ENCODE data around the gene GRPEL1. TPM values are rescaled to one million over a fixed set of nuclear protein-coding genes. Genes with fewer than 3 reads are reported as not detected.
A peak's percentile ranks its signal among the peaks of the same experiment; 100 is the strongest.

The GRPEL1 gene
- total and polyA plus RNA-seq, 2 of the 8 experiments (the other 6 are each of a cell fraction or from before 2014, with no cell fraction given): 13.5 to 39.9 TPM

DNA sequence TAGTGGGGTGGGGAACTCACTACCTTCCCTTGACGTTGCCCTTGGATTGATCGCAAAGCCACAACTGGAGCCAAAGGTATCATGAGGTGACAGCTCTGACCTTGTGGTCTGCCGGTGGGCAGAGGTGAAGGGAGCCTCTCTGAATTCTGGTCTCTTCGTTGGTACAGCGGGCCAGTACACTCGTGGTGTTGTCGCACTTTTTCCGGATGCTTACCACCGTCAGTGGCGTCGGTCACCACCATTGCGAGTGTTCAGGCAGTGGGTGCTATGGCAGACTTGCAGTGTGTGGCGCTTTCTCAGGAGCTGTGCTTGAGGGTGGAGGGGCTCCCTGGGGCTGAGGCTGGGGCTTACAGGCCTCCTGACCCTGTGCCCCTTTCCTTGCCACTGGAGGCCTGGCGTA lies 5.2 kb upstream of the GRPEL1 start:
- Histone ChIP-seq H3K4me1 (replicated peaks in 1 of 4; ENCODE audit: control insufficient read depth in 3 of 4, insufficient read depth in 4 of 4, low read length in 3 of 4) (peaks cover 0 to 3% (median 2%) of the 10 kb centered on the region in 4 experiments; a peak in 1 of 7 replicates), H3K14ac (ENCODE audit: insufficient read length) (no peak overlapping the region), H3K27ac (ENCODE audit: low read depth, low read length) (no peak overlapping the region), H4K5ac (ENCODE audit: insufficient read length, low read depth, low read length) (no peak overlapping the region), H4K20me1 (replicated peaks in 1 of 2; ENCODE audit: control insufficient read depth in 1 of 2, insufficient read depth in 2 of 2, low read length in 2 of 2) (no peaks in the 10 kb centered on the region), H4K8ac (ENCODE audit: extremely low read depth, insufficient read depth, low read length) (no peak overlapping the region), H3K4me3 (ENCODE audit: extremely low read depth in 1 of 4, insufficient read depth in 2 of 4, low read depth in 3 of 4, low read length in 4 of 4) (no peak overlapping the region), H3K56ac (replicated peaks; ENCODE audit: insufficient read length, low read depth, low read length) (no peak overlapping the region), H2BK20ac (ENCODE audit: low read length) (no peak overlapping the region), H2AFZ (ENCODE audit: low read length) (no peak overlapping the region), H2BK12ac (ENCODE audit: low read depth, low read length) (no peak overlapping the region), H3K79me1 (ENCODE audit: low read depth, low read length) (no peaks in the 10 kb centered on the region), H3K23me2 (ENCODE audit: low read depth, low read length) (peaks cover 6% of the 10 kb centered on the region), H3K27me3 (replicated peaks in 1 of 4; ENCODE audit: control insufficient read depth in 3 of 4, extremely low read depth in 1 of 4, insufficient read depth in 3 of 4, low read length in 3 of 4) (peaks cover 0 to 17% (median 10%) of the 10 kb centered on the region in 4 experiments; a peak in 6 of 7 replicates), H3K4ac (replicated peaks; ENCODE audit: insufficient read length, low read depth, low read length) (no peak overlapping the region), H3K4me2 (ENCODE audit: insufficient read depth in 1 of 2, low read depth in 2 of 2, low read length in 2 of 2) (no peak overlapping the region), H2BK5ac (ENCODE audit: low read depth, low read length) (no peak overlapping the region), H3K23ac (ENCODE audit: insufficient read length) (no peak overlapping the region), H3K9ac (replicated peaks in 1 of 4; ENCODE audit: extremely low read depth in 1 of 4, low read depth in 3 of 4, low read length in 3 of 4) (no peak overlapping the region), H2BK15ac (ENCODE audit: low read length) (no peak overlapping the region), H2BK120ac (replicated peaks; ENCODE audit: low read depth, low read length) (no peak overlapping the region), H3K36me3 (ENCODE audit: control insufficient read depth in 2 of 4, insufficient read depth in 4 of 4, low read length in 3 of 4) (no peaks in the 10 kb centered on the region), H2AK5ac (ENCODE audit: low read depth, low read length) (peak overlapping the region; percentile 86; the same call in 1 of the 2 replicates), H4K91ac (replicated peaks; ENCODE audit: insufficient read length, low read length) (no peak overlapping the region), H3K9me3 (ENCODE audit: insufficient read depth in 2 of 2, low read depth in 1 of 2, low read length in 1 of 2) (no peaks in the 10 kb centered on the region), H3K18ac (ENCODE audit: extremely low read depth, low read length) (no peak overlapping the region), H3K79me2 (ENCODE audit: control insufficient read depth in 1 of 2, insufficient read depth in 2 of 2, low read length in 2 of 2) (no peaks in the 10 kb centered on the region)
- FAIRE-seq (no peak), DNase-seq (ENCODE audit: low read depth in 1 of 2, low spot score in 2 of 2) (no peak)
- 91% methylated on average over 13 of the region's 14 CpGs; no CpG with 5 or more reads in 1 of the 2 experiments for WGBS, 2 experiments (ENCODE audit: extremely low coverage in 1 of 2, insufficient coverage in 1 of 2, insufficient read length in 1 of 2, insufficient replicate concordance in 2 of 2, low coverage in 1 of 2, low lambda C conversion rate in 2 of 2, missing lambda C conversion rate in 1 of 2)
- ChIA-PET CTCF (ENCODE audit: partially characterized antibody) (interaction anchor here (0.6 to 9.4 kb wide), 7 partner anchors 10 to 417 kb away, joined by 3 to 108 read pairs (median 4); partner anchors contain the start of gene TADA2B), POLR2A (ENCODE audit: partially characterized antibody) (interaction anchor here (1.3 to 1.6 kb wide), 2 partner anchors 19 to 29 kb away, joined by 3 to 5 read pairs; partner anchors contain the start of gene TADA2B)
- TF ChIP-seq RFX5 (IDR thresholded peaks at IDR 0.05; ENCODE audit: borderline replicate concordance, low read depth, low read length): no peak
- no peak for TF ChIP-seq NANOG (IDR thresholded peaks at IDR 0.05; ENCODE audit: insufficient read depth, low read depth, low read length, poor library complexity, severe bottlenecking)
- TF ChIP-seq GTF2F1 (IDR thresholded peaks at IDR 0.05; ENCODE audit: borderline replicate concordance, low read depth, low read length): no peak
- TF ChIP-seq HDAC6 (IDR thresholded peaks at IDR 0.05; ENCODE audit: low read depth, low read length): no peak
- no peak for TF ChIP-seq CREB1 (IDR thresholded peaks at IDR 0.05)
- no peak for TF ChIP-seq BACH1 (IDR thresholded peaks at IDR 0.05; ENCODE audit: low read length)
- TF ChIP-seq SRF (IDR thresholded peaks at IDR 0.05; ENCODE audit: low read depth, low read length): no peak
- TF ChIP-seq KDM5A (IDR thresholded peaks at IDR 0.05; ENCODE audit: low read length): no peak
- TF ChIP-seq BRCA1 (IDR thresholded peaks at IDR 0.05; ENCODE audit: low read depth, low read length): no peak
- no peak for TF ChIP-seq POLR2AphosphoS5 (IDR thresholded peaks at IDR 0.05; ENCODE audit: low read depth, low read length)
- no peak for TF ChIP-seq ATF2 (IDR thresholded peaks at IDR 0.05; ENCODE audit: low read length)
- TF ChIP-seq, protein P1, sequence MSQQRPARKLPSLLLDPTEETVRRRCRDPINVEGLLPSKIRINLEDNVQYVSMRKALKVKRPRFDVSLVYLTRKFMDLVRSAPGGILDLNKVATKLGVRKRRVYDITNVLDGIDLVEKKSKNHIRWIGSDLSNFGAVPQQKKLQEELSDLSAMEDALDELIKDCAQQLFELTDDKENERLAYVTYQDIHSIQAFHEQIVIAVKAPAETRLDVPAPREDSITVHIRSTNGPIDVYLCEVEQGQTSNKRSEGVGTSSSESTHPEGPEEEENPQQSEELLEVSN (IDR thresholded peaks at IDR 0.05): no peak
